HL-60/S4 treated with phorbol 12-myristate 13-acetate at 8.2 ng/mL for 4 days and 3 days (cell line): ENCODE data around the gene TGFBR3.

Experiments used
- in situ Hi-C: fragments of 300-500 bp; cut with MboI; formaldehyde crosslinking; loops from 2 replicates; pipeline ENCODE4 v1.15.0; 2022; ENCODE audit warnings: low sequenced_read_pairs

The TGFBR3 gene

DNA sequence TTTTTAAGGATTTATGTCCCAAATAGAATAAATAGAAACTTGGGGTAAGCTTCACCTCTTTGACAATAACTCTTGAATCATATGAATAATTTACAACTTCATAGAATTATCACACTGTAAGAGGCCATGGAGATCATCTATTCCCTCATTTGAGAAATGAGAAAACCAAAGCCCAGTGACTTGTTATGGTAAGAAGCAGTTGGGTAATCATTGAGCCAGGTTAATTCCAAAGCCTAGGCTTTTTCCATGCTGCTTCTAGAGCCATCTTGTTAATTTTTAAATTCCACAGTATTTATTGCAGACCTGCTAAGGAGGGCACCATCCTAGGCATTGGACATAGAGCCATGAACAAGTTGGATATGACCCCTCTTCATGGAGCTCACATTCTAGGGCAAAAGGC lies 224.8 kb downstream of the TGFBR3 start:
- in situ Hi-C loops, result no loop called here

DNA sequence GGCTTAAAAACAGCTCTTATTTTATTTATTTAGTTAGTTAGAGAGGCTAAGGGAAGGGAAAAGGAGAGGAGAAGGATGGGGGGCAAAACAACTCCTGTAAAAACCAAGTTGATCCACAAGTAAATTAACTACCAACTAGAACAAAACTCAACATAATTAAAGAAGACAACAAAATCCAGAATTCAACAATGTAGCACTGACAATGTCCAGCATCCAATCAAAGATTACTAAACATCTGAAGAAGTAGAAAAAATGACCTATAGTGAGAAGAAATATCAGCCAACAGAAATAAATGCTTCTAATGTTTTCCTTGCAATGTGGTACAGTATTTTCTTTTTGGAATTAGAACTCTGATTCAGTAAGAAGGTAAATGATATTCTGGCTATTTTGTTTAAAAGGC lies 225.2 kb downstream of the TGFBR3 start:
- in situ Hi-C loops, result no loop called here

DNA sequence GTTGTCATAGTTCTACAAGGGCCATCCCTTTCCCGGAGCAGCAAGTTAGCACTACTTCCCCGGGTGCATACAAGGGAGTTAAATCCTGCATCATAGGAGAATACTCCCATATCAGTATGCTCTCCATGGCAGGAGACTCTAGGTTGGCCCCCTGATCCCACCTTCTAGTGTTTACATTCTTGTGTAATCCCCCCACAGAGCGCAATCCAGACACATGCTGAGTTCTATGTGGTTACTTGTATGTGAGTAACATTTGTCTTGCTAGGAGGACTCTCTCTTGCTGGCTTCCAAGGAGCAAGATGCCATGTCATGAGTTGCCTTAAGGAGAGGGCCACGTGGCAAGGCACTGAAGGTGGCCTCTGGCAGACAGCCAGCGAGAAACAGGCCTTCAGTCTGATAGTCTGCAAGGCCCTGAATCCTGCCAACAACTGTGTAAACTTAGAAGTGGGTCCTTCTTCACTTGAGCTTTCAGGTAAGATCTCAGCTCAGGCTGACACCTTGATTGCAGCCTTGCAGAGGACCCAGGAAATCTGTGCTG lies 230.0 kb downstream of the TGFBR3 start:
- in situ Hi-C loops, result no loop called here

GRCh38 chr1:91653183-91653582 lies 232.8 kb downstream of the TGFBR3 start:
- in situ Hi-C loops, result no loop called here

DNA sequence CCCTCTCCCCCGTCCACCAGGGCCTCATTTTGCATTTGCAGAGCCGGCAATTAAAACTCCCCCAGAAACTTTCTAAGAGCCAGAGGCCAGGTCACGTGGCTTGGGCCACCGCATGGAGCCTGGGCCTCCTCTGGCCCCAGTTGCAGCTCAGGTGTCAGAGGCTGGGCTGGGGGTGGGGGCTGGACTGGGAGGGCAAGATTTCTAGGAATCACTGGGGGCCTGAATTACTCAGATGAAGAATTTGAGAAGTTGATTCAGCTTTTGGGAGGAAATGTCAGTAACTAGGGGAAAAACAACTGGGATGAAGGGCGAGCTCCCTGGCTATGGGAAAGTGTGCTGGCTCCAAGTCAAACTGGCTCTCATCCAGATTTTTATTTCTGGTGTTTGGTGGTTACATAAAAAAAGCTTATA lies 234.3 kb downstream of the TGFBR3 start:
- in situ Hi-C loops, result no loop called here

- in situ Hi-C loops, result no loop called here
Measured at GRCh38 chr1:91651243-91651642, 234.7 kb downstream of the TGFBR3 start.

GRCh38 chr1:91650764-91651163 lies 235.2 kb downstream of the TGFBR3 start:
- in situ Hi-C loops, result no loop called here

- in situ Hi-C loops, result no loop called here
Measured at GRCh38 chr1:91647061-91647460, 238.9 kb downstream of the TGFBR3 start.

DNA sequence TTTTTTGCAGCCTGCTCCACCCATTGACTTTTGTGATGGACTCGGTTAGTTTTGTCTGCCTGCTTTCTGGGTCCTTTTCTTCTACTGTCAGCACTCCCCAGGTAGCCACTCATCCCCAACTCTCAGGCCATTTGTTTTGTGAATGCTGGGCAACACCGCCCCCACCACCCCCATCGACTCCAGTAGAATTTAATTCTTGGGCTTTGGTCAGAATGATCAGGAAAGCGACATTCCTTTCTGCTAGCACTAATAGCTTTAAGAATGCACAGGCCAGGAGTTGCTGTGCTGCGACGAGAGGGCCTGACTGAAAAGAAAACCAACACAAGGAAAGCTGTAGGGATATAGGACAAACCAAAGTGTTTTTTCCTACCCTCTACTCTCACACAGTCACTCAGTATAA lies 240.9 kb downstream of the TGFBR3 start:
- in situ Hi-C loops, result no loop called here

DNA sequence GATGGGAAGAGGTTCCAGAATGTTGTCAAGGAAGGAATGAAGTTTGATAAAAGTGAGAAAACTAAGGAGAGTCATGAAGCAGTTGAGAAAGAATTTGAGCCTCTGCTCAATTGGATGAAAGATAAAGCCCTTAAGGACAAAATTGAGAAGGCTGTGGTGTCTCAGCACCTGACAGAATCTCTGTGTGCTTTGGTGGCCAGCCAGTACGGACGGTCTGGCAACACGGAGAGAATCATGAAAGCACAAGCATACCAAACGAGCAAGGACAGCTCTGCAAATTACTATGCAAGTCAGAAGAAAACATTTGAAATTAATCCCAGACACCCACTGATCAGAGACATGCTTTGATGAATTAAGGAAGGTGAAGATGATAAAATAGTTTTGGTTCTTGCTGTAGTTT lies 242.5 kb downstream of the TGFBR3 start:
- in situ Hi-C loops, result no loop called here

DNA sequence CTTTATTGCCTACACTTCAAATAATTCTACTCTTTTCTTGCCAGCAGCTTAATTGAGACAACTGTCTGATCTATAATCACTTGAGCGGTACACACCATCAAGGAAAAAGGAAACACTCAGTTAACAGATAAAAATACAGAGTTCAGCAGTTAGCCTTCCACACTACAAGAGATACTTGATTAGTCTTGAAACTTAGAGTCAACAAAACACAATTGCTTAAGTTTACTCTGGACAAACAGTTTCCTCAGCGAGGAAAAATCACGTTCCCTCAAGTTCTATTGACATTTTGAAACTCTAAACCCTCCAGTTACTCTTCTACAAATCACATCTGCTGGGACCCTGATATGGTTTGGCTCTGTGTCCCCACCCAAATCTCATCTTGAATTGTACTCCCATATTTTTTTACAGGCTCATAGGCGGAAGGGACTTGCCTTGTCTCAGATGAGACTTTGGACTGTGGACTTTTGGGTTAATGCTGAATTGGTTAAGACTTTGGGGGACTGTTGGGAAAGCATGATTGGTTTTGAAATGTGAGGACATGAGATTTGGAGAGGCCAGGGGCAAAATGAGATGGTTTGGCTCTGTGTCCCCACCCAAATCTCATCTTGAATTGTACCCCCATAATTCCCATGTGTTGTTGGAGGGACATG lies 244.9 kb downstream of the TGFBR3 start:
- in situ Hi-C loops, result no loop called here

DNA sequence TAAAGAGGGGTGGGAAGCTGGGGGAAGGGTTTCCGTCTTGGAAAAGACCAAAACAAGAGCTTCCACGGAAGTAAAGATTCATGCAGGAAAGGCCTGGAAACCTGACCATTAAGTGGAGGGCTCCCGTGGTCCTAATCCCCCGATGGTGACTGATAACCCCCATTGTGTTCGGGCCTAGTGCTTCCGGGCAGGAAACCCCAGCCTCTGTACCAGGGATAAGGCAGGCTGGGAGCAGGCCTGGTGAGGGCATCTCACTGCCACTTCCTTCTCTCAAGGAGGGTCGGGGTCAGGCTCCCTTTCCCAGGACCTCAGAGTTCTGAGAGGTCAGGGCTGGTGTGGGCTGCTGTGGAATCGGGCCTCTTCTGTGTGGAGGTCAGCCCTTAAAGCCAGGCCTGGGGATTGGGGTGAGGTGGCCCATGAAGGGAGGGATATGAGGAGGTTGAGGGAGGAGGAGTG lies 248.4 kb downstream of the TGFBR3 start:
- in situ Hi-C loops, result no loop called here

DNA sequence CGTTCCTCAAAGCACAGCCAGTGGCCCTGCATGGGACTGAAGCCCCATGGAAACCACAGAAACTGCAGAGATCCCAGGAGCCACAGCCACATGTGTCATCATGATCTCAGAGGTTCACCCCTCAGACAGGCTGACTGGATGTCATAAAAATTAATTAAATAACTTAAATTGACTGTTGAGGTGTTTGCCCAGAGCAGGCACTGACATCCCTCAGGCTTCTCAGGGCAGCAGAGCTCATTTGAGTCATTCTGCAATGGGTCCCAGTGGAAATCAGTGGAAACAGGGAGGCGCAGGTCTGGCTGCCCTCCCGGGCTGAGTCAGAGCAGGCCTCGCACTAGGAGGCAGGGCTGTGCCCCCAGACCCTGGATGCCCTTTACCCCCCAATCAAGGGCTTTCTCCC lies 250.2 kb downstream of the TGFBR3 start:
- in situ Hi-C loops, result no loop called here

DNA sequence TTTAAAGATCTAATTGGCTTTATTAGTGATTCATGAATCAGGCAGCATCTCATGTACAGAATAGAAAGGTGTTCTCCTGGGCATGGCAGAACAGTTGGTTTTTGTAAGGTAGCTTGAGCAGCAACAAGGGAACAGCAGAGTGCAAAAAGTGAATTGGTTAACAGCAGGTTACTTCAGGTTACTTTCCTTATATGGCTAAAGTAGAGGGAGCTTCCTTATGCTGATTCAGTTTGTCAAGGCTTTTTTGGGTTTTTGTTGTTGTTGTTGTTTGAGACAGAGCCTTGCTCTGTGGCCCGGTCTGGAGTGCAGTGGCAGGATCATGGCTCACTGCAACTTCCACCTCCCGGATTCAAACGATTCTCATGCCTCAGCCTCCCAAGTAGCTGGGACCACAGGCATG lies 252.5 kb downstream of the TGFBR3 start:
- in situ Hi-C loops, result no loop called here

DNA sequence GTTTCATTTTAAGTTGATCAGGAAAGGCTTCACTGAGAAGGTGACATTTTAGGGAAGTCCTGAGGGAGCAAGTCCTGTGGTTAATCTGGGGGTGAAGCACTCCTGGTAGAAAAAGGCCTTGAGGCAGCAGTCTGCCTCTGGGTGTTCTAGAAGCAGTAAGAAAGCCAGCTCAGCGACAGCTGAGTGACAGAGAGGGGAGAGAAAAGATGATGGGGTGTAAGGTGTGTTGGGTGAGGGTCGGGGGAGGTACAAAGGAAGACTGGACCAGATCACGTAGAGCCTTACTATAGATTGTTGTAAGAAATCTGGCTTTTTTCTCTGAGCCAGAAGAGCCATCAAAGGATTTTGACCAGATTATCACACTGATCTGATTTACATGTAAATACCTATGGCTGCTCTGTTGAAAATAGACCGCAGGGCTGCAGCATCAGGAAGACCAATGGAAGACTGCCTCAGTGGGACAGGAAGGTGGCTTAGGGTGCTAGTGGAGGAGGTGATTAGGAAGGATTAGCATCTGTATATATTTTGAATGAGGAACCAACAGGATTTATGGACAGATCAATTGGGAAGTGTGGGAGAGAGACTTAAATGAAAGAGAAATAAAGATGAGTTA lies 254.1 kb downstream of the TGFBR3 start:
- in situ Hi-C loops, result no loop called here

GRCh38 chr1:91630803-91631202 lies 255.1 kb downstream of the TGFBR3 start:
- in situ Hi-C loops, result no loop called here
